Left forelimb (tissue), 1 donor: ENCODE data around the gene MAPK14.
"Not testable (repeated sequence)": the region's sequence is repeated elsewhere in the genome, so short reads cannot be mapped to it uniquely, and the experiment has no call there.

Experiments used
- DNase-seq: peaks from one replicate; pipeline ENCODE4 v3.0.0-alpha.2; 2018; ENCODE audit warnings: low spot score

The MAPK14 gene

DNA sequence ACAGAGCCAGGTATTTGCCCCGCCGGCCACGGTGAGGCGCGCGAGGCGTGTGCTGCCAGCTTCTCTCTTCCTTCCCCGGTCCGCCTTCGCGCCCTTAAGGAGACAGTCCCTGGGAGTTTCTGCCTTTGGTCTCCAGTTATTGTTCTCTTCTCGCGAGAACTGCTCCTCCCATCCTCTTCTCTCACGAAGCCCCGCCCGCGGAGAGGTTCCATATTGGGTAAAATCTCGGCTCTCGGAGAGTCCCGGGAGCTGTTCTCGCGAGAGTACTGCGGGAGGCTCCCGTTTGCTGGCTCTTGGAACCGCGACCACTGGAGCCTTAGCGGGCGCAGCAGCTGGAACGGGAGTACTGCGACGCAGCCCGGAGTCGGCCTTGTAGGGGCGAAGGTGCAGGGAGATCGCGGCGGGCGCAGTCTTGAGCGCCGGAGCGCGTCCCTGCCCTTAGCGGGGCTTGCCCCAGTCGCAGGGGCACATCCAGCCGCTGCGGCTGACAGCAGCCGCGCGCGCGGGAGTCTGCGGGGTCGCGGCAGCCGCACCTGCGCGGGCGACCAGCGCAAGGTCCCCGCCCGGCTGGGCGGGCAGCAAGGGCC is at the start of gene MAPK14:
TSS of gene MAPK14 (plus strand) at position 308 of the 587 bp plus-strand sequence. CDS start 350 bp downstream, outside the sequence.
- peak; percentile 98 for DNase-seq

DNA sequence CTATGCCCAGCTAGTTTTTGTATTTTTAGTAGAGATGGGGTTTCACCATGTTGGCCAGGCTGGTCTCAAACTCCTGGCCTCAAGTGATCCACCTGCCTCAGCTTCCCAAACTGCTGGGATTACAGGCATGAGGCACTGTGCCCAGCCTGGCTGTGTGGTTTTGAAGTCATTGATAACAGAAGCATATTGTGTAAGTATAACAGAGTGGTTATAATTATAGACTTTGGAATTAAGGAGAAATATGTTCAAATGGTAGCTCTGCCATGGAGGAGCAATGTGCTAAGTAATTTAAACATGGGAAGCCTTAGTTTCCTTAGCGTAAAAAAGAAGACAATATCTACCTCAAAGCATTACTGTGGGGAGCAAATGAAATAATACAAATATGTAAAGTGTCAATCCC is 47.5 kb upstream of the MAPK14 start:
- DNase-seq = not testable (repeated sequence)

DNA sequence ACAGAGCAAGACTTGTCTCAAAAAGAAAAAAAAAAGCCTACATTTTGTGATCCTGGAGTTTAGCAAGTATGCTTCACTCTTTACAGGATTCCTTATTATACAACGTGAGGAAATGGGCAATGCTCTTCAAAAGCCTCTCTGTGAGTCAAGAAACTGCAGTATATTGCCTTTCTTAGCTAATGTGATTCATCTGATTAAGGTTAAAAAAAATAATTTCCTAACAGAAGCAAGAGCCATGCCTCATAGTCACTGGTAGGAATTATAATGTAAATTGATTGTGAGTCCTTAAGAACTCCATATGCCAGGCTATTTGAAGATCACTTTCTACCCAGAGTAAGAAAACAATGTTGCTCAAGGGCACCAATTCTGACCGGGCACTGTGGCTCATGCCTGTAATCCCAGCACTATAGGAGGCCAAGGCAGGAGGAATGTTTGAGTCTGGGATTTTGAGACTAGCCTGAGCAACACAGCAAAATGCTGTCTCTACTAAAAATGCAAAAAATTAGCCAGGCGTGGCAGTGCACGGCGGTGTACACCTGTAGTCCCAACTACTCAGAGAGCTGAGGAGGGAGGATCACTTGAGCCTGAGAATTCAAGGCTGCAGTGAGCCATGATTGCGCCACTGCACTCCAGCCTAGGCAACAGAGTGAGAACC is 46.5 kb upstream of the MAPK14 start:
- DNase-seq = no peak

GRCh38 chr6:35984701-35985100 is 42.9 kb upstream of the MAPK14 start:
- no peak for DNase-seq

DNA sequence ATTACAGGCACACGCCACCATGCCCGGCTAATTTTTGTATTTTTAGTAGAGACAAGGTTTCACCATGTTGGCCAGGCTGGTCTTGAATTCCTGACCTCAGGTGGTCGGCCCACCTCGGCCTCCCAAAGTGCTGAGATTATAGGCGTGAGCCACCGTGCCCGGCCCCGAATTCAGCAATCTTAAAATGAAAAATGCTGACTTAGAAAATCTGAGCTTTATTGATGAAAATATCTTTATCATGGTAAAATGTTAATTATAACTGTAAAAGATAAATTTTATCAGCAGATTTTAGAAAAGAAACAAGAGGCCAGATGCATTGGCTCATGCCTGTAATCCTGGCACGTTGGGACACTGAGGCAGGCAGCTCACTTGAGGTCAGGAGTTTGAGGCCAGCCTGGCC is 39.6 kb upstream of the MAPK14 start:
- DNase-seq = not testable (repeated sequence)

GRCh38 chr6:35993150-35993549 is 34.5 kb upstream of the MAPK14 start:
- no peak for DNase-seq

- no peak for DNase-seq
Measured at GRCh38 chr6:36000451-36000850, 27.2 kb upstream of the MAPK14 start.

GRCh38 chr6:36015666-36016065 is 11.9 kb upstream of the MAPK14 start:
- DNase-seq = no peak

GRCh38 chr6:36018339-36018738 is 9.3 kb upstream of the MAPK14 start:
- DNase-seq = no peak

GRCh38 chr6:36019167-36019566 is 8.4 kb upstream of the MAPK14 start:
- DNase-seq = no peak

GRCh38 chr6:36020154-36020553 is 7.5 kb upstream of the MAPK14 start:
- DNase-seq = no peak

- DNase-seq = no peak
Measured at GRCh38 chr6:36023996-36024795, 3.4 kb upstream of the MAPK14 start, which contains the start of gene SLC26A8. SLC26A8 (minus strand) TSS chr6:36024641; CDS start chr6:36019707, 4,934 bp downstream.

DNA sequence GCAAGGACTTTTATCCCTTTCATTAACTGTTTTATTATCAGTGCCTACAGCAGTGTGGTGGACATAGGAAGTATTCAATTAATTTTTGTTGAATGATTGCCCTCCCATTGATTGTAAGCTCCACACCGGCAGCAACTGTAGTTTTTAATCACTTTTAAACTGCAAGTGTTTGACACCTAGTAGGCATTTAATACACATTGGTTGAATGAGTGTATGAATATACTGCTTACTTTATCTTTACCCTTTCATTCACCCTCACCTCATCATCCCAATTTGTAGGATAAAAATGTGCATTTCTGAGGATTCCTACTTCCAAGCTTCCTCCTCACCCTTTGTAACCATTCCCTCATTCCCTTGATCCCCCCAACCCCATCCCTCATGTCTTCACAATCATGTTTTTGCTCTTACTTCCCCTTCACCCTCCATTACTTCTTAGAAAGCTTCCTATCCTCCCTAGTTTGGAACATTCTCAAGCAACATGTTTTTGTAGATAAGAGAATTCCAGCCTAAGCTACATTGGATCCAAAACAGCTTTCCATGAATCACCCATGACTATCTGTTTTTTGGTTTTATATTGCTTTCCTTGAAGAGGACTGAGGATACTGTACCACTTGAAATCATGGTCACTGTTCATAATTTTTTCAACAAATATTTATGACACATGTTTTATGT is 2.2 kb upstream of the MAPK14 start:
- DNase-seq = no peak

DNA sequence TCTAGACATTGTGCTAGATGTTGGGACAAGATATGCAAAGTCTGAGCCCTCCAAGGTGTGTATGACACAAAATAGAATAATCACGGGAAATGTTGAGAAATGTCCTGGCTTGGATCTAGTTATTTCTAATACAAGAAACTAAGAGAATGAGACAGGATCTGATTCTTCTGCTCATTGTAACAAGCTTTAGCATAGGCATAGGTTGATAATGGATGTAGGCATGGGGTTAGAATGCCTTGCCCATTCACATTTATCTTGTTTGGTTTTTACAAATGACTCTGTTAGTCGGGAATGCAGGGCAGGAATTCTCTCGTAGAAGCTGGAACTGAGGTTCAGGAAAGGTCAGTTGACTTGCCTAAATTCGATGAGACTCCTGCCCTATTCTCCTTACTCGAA is 1.7 kb upstream of the MAPK14 start:
- DNase-seq = no peak

GRCh38 chr6:36028088-36028876 is 674 bp downstream of the MAPK14 start:
- peak; percentile 69 for DNase-seq

- no peak for DNase-seq
Measured at GRCh38 chr6:36028877-36029324, 1.3 kb downstream of the MAPK14 start.

GRCh38 chr6:36029464-36029863 is 1.9 kb downstream of the MAPK14 start:
- DNase-seq = no peak

- DNase-seq = no peak
Measured at GRCh38 chr6:36032261-36032660, 4.7 kb downstream of the MAPK14 start.

DNA sequence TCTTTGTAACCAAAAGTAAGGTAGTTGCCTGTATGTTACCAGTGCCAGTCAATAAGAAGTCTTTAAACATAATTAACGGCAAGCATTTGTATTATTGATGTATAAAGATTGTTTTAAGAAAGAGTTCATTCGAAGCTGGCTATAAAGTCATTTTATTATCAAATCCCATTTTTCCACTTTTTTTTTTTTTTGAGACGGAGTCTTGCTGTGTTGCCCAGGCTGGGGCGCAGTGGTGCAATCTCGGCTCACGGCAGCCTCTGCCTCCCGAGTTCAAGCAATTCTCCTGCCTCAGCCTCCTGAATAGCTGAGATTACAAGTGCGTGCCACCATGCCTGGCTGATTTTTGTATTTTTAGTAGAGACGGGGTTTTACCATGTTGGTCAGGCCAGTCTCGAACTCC is 5.5 kb downstream of the MAPK14 start:
- DNase-seq = not testable (repeated sequence)

DNA sequence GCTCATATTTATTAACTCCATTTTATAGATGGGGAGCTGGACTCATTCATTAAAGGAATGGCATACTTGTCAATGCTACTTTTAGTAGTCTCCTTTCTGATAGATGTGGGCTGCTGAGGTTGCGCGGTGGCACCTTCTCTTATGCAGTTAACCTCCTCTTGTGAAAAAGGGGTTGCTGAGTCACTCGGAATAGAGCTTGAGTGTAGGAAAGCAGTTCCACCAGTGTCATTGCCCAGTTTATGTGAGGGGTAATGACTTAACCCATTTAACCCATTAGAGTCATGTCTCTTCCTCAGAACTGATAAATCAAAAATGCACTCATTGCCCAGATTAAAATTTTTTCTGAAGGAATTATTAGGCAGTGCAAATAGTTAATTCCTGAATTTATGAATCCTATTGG is 6.3 kb downstream of the MAPK14 start:
- DNase-seq = no peak

DNA sequence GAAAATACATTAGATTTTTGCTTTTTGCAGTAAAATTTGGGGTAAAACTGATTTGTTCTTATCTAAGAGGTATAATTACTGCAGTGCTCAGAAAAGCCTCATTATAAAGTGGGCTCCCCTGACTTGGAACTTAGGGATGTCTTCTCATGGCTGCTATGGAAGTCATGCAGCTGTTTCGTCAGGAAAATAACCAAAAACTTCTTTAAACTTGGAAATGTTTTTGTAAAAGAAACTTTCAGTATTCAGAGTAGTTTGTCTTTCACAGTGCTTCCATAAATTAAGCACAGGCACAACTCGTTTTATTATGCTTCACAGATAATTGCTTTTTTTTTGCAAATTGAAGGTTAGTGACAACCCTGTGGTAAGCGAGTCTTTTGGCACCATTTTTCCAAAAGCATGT is 6.8 kb downstream of the MAPK14 start:
- DNase-seq = no peak

GRCh38 chr6:36035225-36035624 is 7.6 kb downstream of the MAPK14 start:
- no peak for DNase-seq
